Measurements from ENCODE around the gene RBM4B. TPM values are rescaled to one million over a fixed set of nuclear protein-coding genes. Genes with fewer than 3 reads are reported as not detected.

Gene RBM4B
- total RNA-seq, 1 donor from 2014 or later = 17.4 TPM

GRCh38 chr11:66694732-66695207 lies 17.1 kb upstream of the RBM4B start:
- H3K27ac ChIP-seq = no peak overlapping the region
- H3K36me3 ChIP-seq = peaks cover 0 to 3% of the 10 kb centered on the region in 2 donors
- TF ChIP-seq POLR2A (IDR thresholded peaks at IDR 0.05) = no peak
- TF ChIP-seq POLR2AphosphoS5 (IDR thresholded peaks at IDR 0.05; ENCODE audit: insufficient read depth in 1 of 2, low read depth in 1 of 2) = peak; percentile 23 to 69
- TF ChIP-seq, protein P1, sequence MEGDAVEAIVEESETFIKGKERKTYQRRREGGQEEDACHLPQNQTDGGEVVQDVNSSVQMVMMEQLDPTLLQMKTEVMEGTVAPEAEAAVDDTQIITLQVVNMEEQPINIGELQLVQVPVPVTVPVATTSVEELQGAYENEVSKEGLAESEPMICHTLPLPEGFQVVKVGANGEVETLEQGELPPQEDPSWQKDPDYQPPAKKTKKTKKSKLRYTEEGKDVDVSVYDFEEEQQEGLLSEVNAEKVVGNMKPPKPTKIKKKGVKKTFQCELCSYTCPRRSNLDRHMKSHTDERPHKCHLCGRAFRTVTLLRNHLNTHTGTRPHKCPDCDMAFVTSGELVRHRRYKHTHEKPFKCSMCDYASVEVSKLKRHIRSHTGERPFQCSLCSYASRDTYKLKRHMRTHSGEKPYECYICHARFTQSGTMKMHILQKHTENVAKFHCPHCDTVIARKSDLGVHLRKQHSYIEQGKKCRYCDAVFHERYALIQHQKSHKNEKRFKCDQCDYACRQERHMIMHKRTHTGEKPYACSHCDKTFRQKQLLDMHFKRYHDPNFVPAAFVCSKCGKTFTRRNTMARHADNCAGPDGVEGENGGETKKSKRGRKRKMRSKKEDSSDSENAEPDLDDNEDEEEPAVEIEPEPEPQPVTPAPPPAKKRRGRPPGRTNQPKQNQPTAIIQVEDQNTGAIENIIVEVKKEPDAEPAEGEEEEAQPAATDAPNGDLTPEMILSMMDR (IDR thresholded peaks at IDR 0.05) = peak; percentile 90 to 92 (median 91)
- intact Hi-C loops (cut with DNase I) = no loop called here
- H3K9me3 ChIP-seq = no peaks in the 10 kb centered on the region
- H3K27me3 ChIP-seq = no peaks in the 10 kb centered on the region
- peaks cover 10% of the 10 kb centered on the region for H3K4me1 ChIP-seq
- no peak overlapping the region for H3K4me3 ChIP-seq
- DNase-seq (ENCODE audit: extremely low spot score in 2 of 2) = no peak

DNA sequence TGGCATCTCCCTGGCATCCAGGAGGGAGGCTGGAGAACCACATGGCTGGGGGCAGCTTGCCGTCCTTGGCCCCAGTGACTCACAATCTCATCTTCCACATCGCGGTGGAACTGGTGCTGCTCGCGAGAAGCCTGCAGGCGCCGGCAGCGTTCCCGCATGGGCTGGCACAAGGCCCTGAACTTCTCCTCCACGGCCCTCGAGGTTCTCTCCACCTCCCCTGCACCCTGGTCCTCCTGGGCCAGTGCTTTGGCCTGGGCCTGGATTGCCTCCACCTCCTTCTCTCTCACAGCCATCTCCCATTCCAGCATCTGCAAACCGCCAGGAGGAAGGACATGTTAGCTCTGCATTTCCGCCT lies 16.3 kb upstream of the RBM4B start:
- H3K4me3 ChIP-seq = no peak overlapping the region
- no peak overlapping the region for H3K27ac ChIP-seq
- no peaks in the 10 kb centered on the region for H3K27me3 ChIP-seq
- DNase-seq (ENCODE audit: extremely low spot score in 2 of 2) = no peak
- no peaks in the 10 kb centered on the region for H3K9me3 ChIP-seq
- intact Hi-C loops (cut with DNase I) = no loop called here
- H3K4me1 ChIP-seq = peaks cover 10% of the 10 kb centered on the region
- H3K36me3 ChIP-seq = peaks cover 0 to 3% of the 10 kb centered on the region in 2 donors
- TF ChIP-seq POLR2AphosphoS5 (IDR thresholded peaks at IDR 0.05; ENCODE audit: insufficient read depth in 1 of 2, low read depth in 1 of 2) (no peak), POLR2A (IDR thresholded peaks at IDR 0.05) (no peak)
- TF ChIP-seq, protein P1 (IDR thresholded peaks at IDR 0.05) = no peak

DNA sequence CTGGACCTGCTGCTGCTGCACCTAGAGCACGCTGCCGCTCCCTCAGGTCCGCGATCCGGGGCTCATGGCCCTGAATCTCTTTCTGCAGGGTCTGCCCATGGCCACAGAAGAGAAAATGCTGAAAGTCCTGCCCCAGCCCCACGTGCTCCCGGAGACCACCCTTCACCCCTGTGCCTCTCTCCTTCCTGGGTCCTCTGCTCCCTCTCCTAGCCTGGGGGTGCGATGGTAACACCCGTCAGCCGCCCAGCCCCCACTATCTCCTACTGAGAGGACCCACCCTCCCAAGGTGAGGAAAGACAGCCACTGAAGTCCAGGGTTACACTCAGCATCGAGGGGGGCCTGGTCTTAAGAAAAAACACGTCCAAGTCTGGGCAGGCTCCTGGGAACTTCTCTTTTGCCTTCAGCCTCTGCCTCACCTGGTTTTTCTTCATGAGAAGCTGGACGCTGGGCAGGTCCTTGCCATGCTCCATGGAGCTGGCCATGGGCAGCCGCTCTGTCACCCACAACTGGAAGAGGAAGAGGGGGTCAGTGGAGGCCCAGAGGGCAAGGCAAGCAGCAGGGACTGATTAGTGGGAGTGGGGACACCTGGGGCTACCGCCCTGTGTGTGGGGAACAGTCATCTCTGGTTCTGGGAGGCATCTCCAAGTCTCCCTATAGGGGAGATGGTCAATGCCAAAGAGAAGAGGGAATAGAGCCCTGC lies 15.8 kb upstream of the RBM4B start:
- no peak for TF ChIP-seq POLR2A (IDR thresholded peaks at IDR 0.05)
- TF ChIP-seq, protein P1 (IDR thresholded peaks at IDR 0.05) = no peak
- no peak for TF ChIP-seq POLR2AphosphoS5 (IDR thresholded peaks at IDR 0.05; ENCODE audit: insufficient read depth in 1 of 2, low read depth in 1 of 2)
- intact Hi-C loops (cut with DNase I) = no loop called here
- H3K36me3 ChIP-seq = no peaks in the 10 kb centered on the region

DNA sequence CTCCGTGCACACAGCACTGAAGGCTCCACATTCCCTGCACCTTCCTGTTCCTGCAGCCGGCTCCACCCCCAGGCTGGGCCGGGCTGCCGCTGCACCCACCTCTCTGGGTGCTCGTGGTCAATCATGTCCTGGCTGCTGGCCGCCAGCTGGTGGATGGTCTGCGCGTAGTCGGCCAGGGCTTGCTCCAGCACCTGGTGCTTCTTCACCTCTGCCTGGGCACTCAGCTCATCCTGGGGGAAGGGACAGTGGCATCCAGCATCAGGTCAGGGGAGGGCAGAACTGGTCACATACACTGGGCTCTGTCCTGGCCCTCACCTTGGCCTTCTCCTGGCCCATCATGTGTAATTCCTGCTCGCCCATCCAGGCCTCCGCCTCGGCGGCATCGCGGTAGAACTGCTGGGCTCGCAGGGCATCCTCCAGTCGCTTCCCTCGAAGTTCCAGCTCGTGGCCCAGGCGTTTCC lies 15.2 kb upstream of the RBM4B start:
- intact Hi-C loops (cut with DNase I) = no loop called here
- Histone ChIP-seq H3K9me3 (no peaks in the 10 kb centered on the region), H3K36me3 (no peaks in the 10 kb centered on the region), H3K27me3 (no peaks in the 10 kb centered on the region), H3K4me1 (peaks cover 13% of the 10 kb centered on the region), H3K27ac (no peak overlapping the region), H3K4me3 (no peak overlapping the region)
- DNase-seq (ENCODE audit: extremely low spot score in 2 of 2) = no peak
- TF ChIP-seq POLR2AphosphoS5 (IDR thresholded peaks at IDR 0.05; ENCODE audit: insufficient read depth in 1 of 2, low read depth in 1 of 2) (no peak), POLR2A (IDR thresholded peaks at IDR 0.05) (no peak)
- TF ChIP-seq, protein P1 (IDR thresholded peaks at IDR 0.05) = no peak

More for the DNA sequence above, 15.8 kb upstream of the RBM4B start:
- H3K4me1 ChIP-seq = peaks cover 10% of the 10 kb centered on the region
- H3K27me3 ChIP-seq = no peaks in the 10 kb centered on the region
- no peaks in the 10 kb centered on the region for H3K9me3 ChIP-seq
- no peak for DNase-seq (ENCODE audit: extremely low spot score in 2 of 2)
- H3K4me3 ChIP-seq = no peak overlapping the region
- no peak overlapping the region for H3K27ac ChIP-seq

- no peaks in the 10 kb centered on the region for H3K27me3 ChIP-seq
- peaks cover 14% of the 10 kb centered on the region for H3K4me1 ChIP-seq
- no peaks in the 10 kb centered on the region for H3K9me3 ChIP-seq
- intact Hi-C loops (cut with DNase I) = no loop called here
- H3K27ac ChIP-seq = no peak overlapping the region
- H3K36me3 ChIP-seq = no peaks in the 10 kb centered on the region
- H3K4me3 ChIP-seq = no peak overlapping the region
- TF ChIP-seq POLR2A (IDR thresholded peaks at IDR 0.05) (no peak), POLR2AphosphoS5 (IDR thresholded peaks at IDR 0.05; ENCODE audit: insufficient read depth in 1 of 2, low read depth in 1 of 2) (no peak)
- TF ChIP-seq, protein P1 (IDR thresholded peaks at IDR 0.05) = no peak
- no peak for DNase-seq (ENCODE audit: extremely low spot score in 2 of 2)
These were observed 14.8 kb upstream of the RBM4B start for GRCh38 chr11:66692446-66692845.
